HEK293T (cell line): ENCODE data around the gene SKAP2.

Source experiments
- BHLHE40 ChIP-seq: fragments of 450-650 bp; IDR thresholded peaks from 2 replicates; pipeline ENCODE4 v1.6.1; 2016; ENCODE audit warnings: mild to moderate bottlenecking, moderate library complexity, borderline replicate concordance
- ELF4 ChIP-seq: fragments of 450-650 bp; IDR thresholded peaks from 2 replicates; pipeline ENCODE4 v1.6.1; 2017; ENCODE audit warnings: antibody characterized with exemption
- FOXK2 ChIP-seq: fragments of 450-650 bp; IDR thresholded peaks from 2 replicates; pipeline ENCODE4 v1.6.1; 2016; ENCODE audit warnings: mild to moderate bottlenecking
- FOXM1 ChIP-seq: fragments of 450-650 bp; IDR thresholded peaks from 2 replicates; pipeline ENCODE4 v1.6.1; 2017; ENCODE audit warnings: mild to moderate bottlenecking, borderline replicate concordance
- HDGF ChIP-seq: fragments of 450-650 bp; IDR thresholded peaks from 2 replicates; pipeline ENCODE4 v1.6.1; 2017; ENCODE audit warnings: antibody characterized with exemption, borderline replicate concordance
- L3MBTL2 ChIP-seq: fragments of 450-650 bp; conservative IDR thresholded peaks from 2 replicates; pipeline ENCODE4 v1.6.1; 2016; ENCODE audit warnings: mild to moderate bottlenecking
- LEF1 ChIP-seq: fragments of 450-650 bp; IDR thresholded peaks from 2 replicates; pipeline ENCODE4 v1.6.1; 2017; ENCODE audit warnings: mild to moderate bottlenecking, borderline replicate concordance
- SP1 ChIP-seq: fragments of 450-650 bp; IDR thresholded peaks from 2 replicates; pipeline ENCODE4 v1.6.1; 2017
- SUZ12 ChIP-seq: fragments of 450-650 bp; IDR thresholded peaks from 2 replicates; pipeline ENCODE4 v1.6.1; 2016; ENCODE audit warnings: mild to moderate bottlenecking
- TARDBP ChIP-seq: fragments of 450-650 bp; IDR thresholded peaks from 2 replicates; pipeline ENCODE4 v1.6.1; 2016
- TF ChIP-seq, protein P1 (sequence below): fragments of 450-650 bp; IDR thresholded peaks from 2 replicates; pipeline ENCODE4 v1.6.1; 2016

DNA sequence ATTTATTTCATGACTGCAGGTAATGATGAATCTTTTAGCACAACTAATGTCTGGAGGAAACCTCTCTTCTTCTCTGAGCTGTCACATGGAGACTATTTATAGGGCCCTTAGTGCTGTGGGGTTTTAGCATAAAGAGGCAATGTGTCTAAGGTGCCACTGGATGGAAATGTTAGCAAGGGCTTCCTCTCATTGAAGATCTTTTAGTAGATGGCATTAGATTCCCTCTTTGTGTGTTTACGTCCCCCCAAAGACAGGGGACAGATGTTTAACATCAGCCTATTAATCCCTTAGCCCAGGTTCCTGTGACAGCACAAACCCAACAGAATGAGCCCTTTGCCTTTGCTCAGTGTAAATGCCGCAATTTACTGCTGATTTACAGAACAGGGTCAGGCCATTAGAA, 208.6 kb downstream of the SKAP2 start:
- no peak for TF ChIP-seq ELF4
- TF ChIP-seq HDGF = no peak
- TF ChIP-seq SUZ12 = no peak
- TF ChIP-seq LEF1 = no peak
- TF ChIP-seq FOXM1 = no peak
- no peak for TF ChIP-seq SP1
- no peak for TF ChIP-seq BHLHE40
- TF ChIP-seq FOXK2 = no peak
- no peak for TF ChIP-seq TARDBP
- TF ChIP-seq L3MBTL2 = no peak
- TF ChIP-seq, protein P1, sequence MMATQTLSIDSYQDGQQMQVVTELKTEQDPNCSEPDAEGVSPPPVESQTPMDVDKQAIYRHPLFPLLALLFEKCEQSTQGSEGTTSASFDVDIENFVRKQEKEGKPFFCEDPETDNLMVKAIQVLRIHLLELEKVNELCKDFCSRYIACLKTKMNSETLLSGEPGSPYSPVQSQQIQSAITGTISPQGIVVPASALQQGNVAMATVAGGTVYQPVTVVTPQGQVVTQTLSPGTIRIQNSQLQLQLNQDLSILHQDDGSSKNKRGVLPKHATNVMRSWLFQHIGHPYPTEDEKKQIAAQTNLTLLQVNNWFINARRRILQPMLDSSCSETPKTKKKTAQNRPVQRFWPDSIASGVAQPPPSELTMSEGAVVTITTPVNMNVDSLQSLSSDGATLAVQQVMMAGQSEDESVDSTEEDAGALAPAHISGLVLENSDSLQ = peak; percentile 61
